Activated CD8-positive, alpha-beta memory T cell treated with anti-CD3 and anti-CD28 coated beads for 24 hours (primary cell): ENCODE results near the gene ZNF567.
"Not testable (repeated sequence)": the region's sequence is repeated elsewhere in the genome, so short reads cannot be mapped to it uniquely, and the experiment has no call there.

Experiments
- DNase-seq: peaks from one replicate; pipeline ENCODE4 v3.0.0-alpha.2; 2020

ZNF567 gene

GRCh38 chr19:36687214-36688056 lies at the start of gene ZNF567:
Gene ZNF567 (plus strand): TSS chr19:36687612. CDS start chr19:36694868, 7,256 bp downstream.
- peak; percentile 99 for DNase-seq

- no peak for DNase-seq
Observed at GRCh38 chr19:36638862-36639510, 48.4 kb upstream of the ZNF567 start.

GRCh38 chr19:36646746-36647145 lies 40.7 kb upstream of the ZNF567 start:
- no peak for DNase-seq

GRCh38 chr19:36652958-36653357 lies 34.5 kb upstream of the ZNF567 start:
- no peak for DNase-seq

- no peak for DNase-seq
Observed at GRCh38 chr19:36665832-36666231, 21.6 kb upstream of the ZNF567 start.

GRCh38 chr19:36668646-36669045 lies 18.8 kb upstream of the ZNF567 start:
- no peak for DNase-seq

- no peak for DNase-seq
Observed at GRCh38 chr19:36672368-36672767, 15.0 kb upstream of the ZNF567 start.

GRCh38 chr19:36674201-36674600 lies 13.2 kb upstream of the ZNF567 start:
- DNase-seq: no peak

GRCh38 chr19:36679455-36679854 lies 8.0 kb upstream of the ZNF567 start:
- DNase-seq: no peak

GRCh38 chr19:36685835-36686234 lies 1.6 kb upstream of the ZNF567 start:
- DNase-seq: no peak

GRCh38 chr19:36686365-36687213 lies 823 bp upstream of the ZNF567 start:
- DNase-seq: no peak

- no peak for DNase-seq
Observed at GRCh38 chr19:36688058-36688457, 646 bp downstream of the ZNF567 start.

- DNase-seq: no peak
Observed at GRCh38 chr19:36707134-36707533, 19.7 kb downstream of the ZNF567 start.

GRCh38 chr19:36709423-36709822 lies 22.0 kb downstream of the ZNF567 start:
- no peak for DNase-seq

GRCh38 chr19:36719687-36720556 lies 32.5 kb downstream of the ZNF567 start:
- DNase-seq: no peak

- not testable (repeated sequence) for DNase-seq
Observed at GRCh38 chr19:36736166-36736565, 48.8 kb downstream of the ZNF567 start.

- no peak for DNase-seq
Observed at GRCh38 chr19:36745870-36746269, 58.5 kb downstream of the ZNF567 start.

GRCh38 chr19:36747750-36748149 lies 60.3 kb downstream of the ZNF567 start:
- no peak for DNase-seq

- no peak for DNase-seq
Observed at GRCh38 chr19:36748431-36749275, 61.2 kb downstream of the ZNF567 start.

- not testable (repeated sequence) for DNase-seq
Observed at GRCh38 chr19:36749613-36750012, 62.2 kb downstream of the ZNF567 start.

- no peak for DNase-seq
Observed at GRCh38 chr19:36750066-36750691, 62.8 kb downstream of the ZNF567 start.
